ENCODE data around the gene C1QA.

C1QA gene

DNA sequence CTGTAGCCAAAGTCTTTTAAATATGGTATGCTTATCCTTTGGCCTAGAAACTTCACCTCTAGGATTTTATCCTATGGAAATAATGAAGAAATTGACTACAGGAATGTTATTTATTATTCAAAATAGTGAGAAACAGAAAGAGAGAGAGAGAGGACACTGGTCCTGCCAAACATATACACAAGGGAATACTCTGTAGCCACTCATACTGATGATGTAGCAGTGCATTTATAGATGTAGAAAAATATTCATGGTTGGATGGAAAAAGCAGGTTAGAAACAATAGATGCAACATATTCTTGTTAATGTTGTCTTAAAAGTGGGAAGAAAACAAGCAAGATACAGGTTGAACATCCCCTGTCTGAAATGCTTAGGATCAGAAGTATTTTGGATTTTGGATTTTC, 52.0 kb downstream of the C1QA start (continued):
- TF ChIP-seq, protein P1, sequence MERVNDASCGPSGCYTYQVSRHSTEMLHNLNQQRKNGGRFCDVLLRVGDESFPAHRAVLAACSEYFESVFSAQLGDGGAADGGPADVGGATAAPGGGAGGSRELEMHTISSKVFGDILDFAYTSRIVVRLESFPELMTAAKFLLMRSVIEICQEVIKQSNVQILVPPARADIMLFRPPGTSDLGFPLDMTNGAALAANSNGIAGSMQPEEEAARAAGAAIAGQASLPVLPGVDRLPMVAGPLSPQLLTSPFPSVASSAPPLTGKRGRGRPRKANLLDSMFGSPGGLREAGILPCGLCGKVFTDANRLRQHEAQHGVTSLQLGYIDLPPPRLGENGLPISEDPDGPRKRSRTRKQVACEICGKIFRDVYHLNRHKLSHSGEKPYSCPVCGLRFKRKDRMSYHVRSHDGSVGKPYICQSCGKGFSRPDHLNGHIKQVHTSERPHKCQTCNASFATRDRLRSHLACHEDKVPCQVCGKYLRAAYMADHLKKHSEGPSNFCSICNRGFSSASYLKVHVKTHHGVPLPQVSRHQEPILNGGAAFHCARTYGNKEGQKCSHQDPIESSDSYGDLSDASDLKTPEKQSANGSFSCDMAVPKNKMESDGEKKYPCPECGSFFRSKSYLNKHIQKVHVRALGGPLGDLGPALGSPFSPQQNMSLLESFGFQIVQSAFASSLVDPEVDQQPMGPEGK (tag by site-specific recombination; IDR thresholded peaks at IDR 0.05), result no peak

Measured in HEK293 (cell line).